SK-N-SH treated with all-trans-retinoic acid at 6 μM for 48 hours (cell line): ENCODE measurements around the gene PCDHB4.
"Not testable (repeated sequence)": the region's sequence is repeated elsewhere in the genome, so short reads cannot be mapped to it uniquely, and the experiment has no call there.

Source experiments
- ATAC-seq: fragments of 200-7000 bp; cut with Tn5 transposase; 3 replicates; pipeline ENCODE4 v1.9.1; 2020; ENCODE audit warnings: mild to moderate bottlenecking, moderate library complexity
- ARNTL ChIP-seq: fragments of 450-650 bp; formaldehyde crosslinking; IDR thresholded peaks from 2 replicates; pipeline ENCODE4 v1.5.0; 2020; ENCODE audit warnings: low read depth, mild to moderate bottlenecking, moderate library complexity, borderline replicate concordance
- CSRNP3 ChIP-seq: fragments of 250-450 bp; sonication (Bioruptor Pico); IDR thresholded peaks from 2 replicates; pipeline ENCODE4 v1.5.1; 2021; ENCODE audit warnings: mild to moderate bottlenecking, moderate library complexity
- GLIS3 ChIP-seq: fragments of 250-450 bp; sonication (Bioruptor Pico); IDR thresholded peaks from 2 replicates; pipeline ENCODE4 v1.5.0; 2020; ENCODE audit warnings: mild to moderate bottlenecking, moderate library complexity
- ISL1 ChIP-seq: fragments of 250-450 bp; sonication (Bioruptor Pico); IDR thresholded peaks from 2 replicates; pipeline ENCODE4 v2.1.2; 2022; ENCODE audit warnings: mild to moderate bottlenecking, moderate library complexity
- OSR1 ChIP-seq: fragments of 250-450 bp; sonication (Bioruptor Pico); IDR thresholded peaks from 2 replicates; pipeline ENCODE4 v1.8.0; 2022; ENCODE audit warnings: moderate library complexity, mild to moderate bottlenecking, inconsistent platforms
- PATZ1 ChIP-seq: fragments of 250-450 bp; sonication (Bioruptor Pico); IDR thresholded peaks from 2 replicates; pipeline ENCODE4 v1.8.0; 2020; ENCODE audit warnings: mild to moderate bottlenecking, moderate library complexity, borderline replicate concordance
- POU6F1 ChIP-seq: fragments of 250-450 bp; sonication (Bioruptor Pico); IDR thresholded peaks from 2 replicates; pipeline ENCODE4 v1.8.0; 2021; ENCODE audit warnings: low read depth, mild to moderate bottlenecking, moderate library complexity, borderline replicate concordance
- PPARA ChIP-seq: fragments of 250-450 bp; sonication (Bioruptor Pico); IDR thresholded peaks from 2 replicates; pipeline ENCODE4 v1.5.0; 2020; ENCODE audit warnings: mild to moderate bottlenecking, borderline replicate concordance
- SNAI2 ChIP-seq: fragments of 250-450 bp; sonication (Bioruptor Pico); IDR thresholded peaks from 2 replicates; pipeline ENCODE4 v1.5.0; 2020; ENCODE audit warnings: mild to moderate bottlenecking, moderate library complexity
- TOX ChIP-seq: fragments of 250-450 bp; sonication (Bioruptor Pico); IDR thresholded peaks from 2 replicates; pipeline ENCODE4 v1.8.0; 2021; ENCODE audit warnings: mild to moderate bottlenecking, moderate library complexity, borderline replicate concordance
- TSHZ2 ChIP-seq: fragments of 250-450 bp; sonication (Bioruptor Pico); IDR thresholded peaks from 2 replicates; pipeline ENCODE4 v1.5.0; 2020; ENCODE audit warnings: mild to moderate bottlenecking, moderate library complexity
- ZFP3 ChIP-seq: fragments of 250-450 bp; sonication (Bioruptor Pico); IDR thresholded peaks from 2 replicates; pipeline ENCODE4 v1.5.0; 2020; ENCODE audit warnings: mild to moderate bottlenecking, moderate library complexity
- ZNF70 ChIP-seq: fragments of 450-650 bp; formaldehyde crosslinking; IDR thresholded peaks from 2 replicates; pipeline ENCODE4 v1.5.0; 2020; ENCODE audit warnings: mild to moderate bottlenecking, moderate library complexity
- ZNF8 ChIP-seq: fragments of 450-650 bp; formaldehyde crosslinking; IDR thresholded peaks from 2 replicates; pipeline ENCODE4 v1.5.0; 2020; ENCODE audit warnings: mild to moderate bottlenecking, moderate library complexity

PCDHB4 gene

DNA sequence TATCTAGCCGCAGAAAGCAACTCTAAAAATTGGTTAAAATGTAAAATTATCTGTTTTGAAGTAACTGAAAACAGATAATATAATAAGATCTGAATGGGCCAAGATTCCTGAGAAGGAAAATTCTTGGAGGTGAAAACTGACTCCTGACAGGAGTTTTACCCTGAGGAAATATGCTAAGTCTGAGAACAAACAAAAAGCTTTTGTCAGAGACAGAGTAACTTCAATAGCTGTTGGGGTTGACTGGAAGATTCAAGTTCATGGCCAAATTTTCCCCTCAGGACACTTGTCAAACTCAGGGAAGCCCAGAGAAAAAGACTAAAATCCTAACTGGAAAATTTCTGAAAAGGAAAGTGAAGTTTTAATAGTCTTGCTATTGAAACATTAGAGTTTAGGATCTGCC, 5.7 kb downstream of the PCDHB4 start:
- no peak for TF ChIP-seq ZFP3 (CRISPR knock-in tag)
- no peak for TF ChIP-seq CSRNP3 (CRISPR knock-in tag)
- TF ChIP-seq GLIS3: no peak
- no peak for TF ChIP-seq POU6F1 (CRISPR knock-in tag)
- no peak for TF ChIP-seq TOX
- TF ChIP-seq TSHZ2 (CRISPR knock-in tag): no peak
- no peak for ATAC-seq

- no peak for ATAC-seq
- TF ChIP-seq PATZ1 (no peak), ISL1 (CRISPR knock-in tag) (no peak), ZNF8 (CRISPR knock-in tag) (no peak), PPARA (CRISPR knock-in tag) (no peak), ARNTL (no peak), POU6F1 (CRISPR knock-in tag) (no peak)
Observed at GRCh38 chr5:141135030-141135717, 13.6 kb downstream of the PCDHB4 start, which contains the start of gene PCDHB5. Gene PCDHB5, plus strand, starts transcription at chr5:141135206. Its CDS starts 229 bp downstream, at chr5:141135435.

DNA sequence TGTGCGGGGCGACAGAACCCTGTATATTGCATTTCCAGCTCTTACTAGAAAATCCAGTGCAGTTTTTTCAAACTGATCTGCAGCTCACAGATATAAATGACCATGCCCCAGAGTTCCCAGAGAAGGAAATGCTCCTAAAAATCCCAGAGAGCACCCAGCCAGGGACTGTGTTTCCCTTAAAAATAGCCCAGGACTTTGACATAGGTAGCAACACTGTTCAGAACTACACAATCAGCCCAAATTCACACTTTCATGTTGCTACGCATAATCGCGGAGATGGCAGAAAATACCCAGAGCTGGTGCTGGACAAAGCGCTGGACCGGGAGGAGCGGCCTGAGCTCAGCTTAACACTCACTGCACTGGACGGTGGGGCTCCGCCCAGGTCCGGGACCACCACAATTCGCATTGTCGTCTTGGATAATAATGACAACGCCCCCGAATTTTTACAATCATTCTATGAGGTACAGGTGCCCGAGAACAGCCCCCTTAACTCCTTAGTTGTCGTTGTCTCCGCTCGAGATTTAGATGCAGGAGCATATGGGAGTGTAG, 14.2 kb downstream of the PCDHB4 start:
- ATAC-seq: no peak
- no peak for TF ChIP-seq ZNF70

GRCh38 chr5:141137346-141137745, 15.7 kb downstream of the PCDHB4 start:
- ATAC-seq: not testable (repeated sequence)

DNA sequence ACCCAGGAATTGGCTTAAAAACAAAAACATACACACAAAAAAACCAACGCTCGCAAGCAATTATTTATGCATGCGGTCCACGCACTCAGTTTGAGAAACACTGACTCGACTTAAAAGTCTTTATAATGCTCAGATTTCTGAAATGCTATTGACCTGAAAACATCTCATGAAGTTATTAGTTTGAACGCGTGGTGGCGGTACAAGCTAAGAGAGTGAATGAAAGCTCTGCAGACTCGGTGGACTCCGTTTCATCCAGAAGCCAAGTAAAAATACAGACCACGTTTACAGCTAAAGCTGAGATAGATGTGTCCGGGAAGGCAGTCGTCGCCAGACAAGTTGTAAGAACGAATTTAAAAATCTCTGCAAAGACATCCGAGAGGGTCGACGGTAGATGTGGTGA, 28.2 kb downstream of the PCDHB4 start, which contains the start of gene PCDHB6:
TSS of gene PCDHB6 (plus strand) at position 246 of the 400 bp plus-strand sequence. CDS start 201 bp downstream, outside the sequence.
- ATAC-seq: peak; percentile 93
- TF ChIP-seq ZNF8 (CRISPR knock-in tag) (no peak), POU6F1 (CRISPR knock-in tag) (no peak), GLIS3 (no peak), OSR1 (CRISPR knock-in tag) (no peak), TOX (no peak), SNAI2 (CRISPR knock-in tag) (no peak), PATZ1 (no peak), PPARA (CRISPR knock-in tag) (no peak)
